Measurements from ENCODE around the gene E2F8. TPM values are rescaled to one million over a fixed set of nuclear protein-coding genes. Genes with fewer than 3 reads are reported as not detected.
A peak's percentile ranks its signal among the peaks of the same experiment; 100 is the strongest.

Gene E2F8
- polyA plus RNA-seq, 2 of the 4 experiments (the other 2 are of a cell fraction), result 5.7 to 7.4 TPM

DNA sequence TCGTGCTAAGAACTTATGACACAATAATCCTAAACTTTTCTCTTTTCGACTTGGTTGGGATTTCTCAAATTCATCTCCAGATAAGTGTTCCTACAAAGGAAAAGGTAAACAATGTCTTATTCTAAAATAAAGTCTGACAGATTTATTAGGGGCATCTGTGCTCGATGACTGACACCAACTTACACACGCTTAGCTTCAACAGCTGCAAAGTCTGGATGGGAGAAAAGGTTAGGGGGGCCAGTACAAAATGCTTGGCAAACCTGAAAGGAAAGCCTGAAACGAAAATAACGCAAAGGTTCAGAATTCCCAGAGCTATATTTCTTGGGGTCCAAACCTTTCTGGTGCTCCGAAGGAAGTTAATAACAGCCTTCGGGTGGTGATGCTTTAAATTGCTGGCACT lies 3.4 kb downstream of the E2F8 start:
- TF ChIP-seq HDAC2 (IDR thresholded peaks at IDR 0.05) (no peak), EHMT2 (IDR thresholded peaks at IDR 0.05; ENCODE audit: low read depth) (no peak), MAZ (IDR thresholded peaks at IDR 0.05; ENCODE audit: borderline replicate concordance, low read depth, low read length) (no peak), HOXA7 (CRISPR knock-in tag; IDR thresholded peaks at IDR 0.05) (no peak), CBX2 (IDR thresholded peaks at IDR 0.05; ENCODE audit: borderline replicate concordance, low read depth) (no peak), RFX5 (IDR thresholded peaks at IDR 0.05) (no peak), RNF2 (IDR thresholded peaks at IDR 0.05; ENCODE audit: borderline replicate concordance, low read depth) (no peak), POLR2AphosphoS2 (conservative IDR thresholded peaks at IDR 0.05; ENCODE audit: low read length) (no peak), PHF8 (IDR thresholded peaks at IDR 0.05; ENCODE audit: borderline replicate concordance, low read depth) (no peak), EHF (CRISPR knock-in tag; IDR thresholded peaks at IDR 0.05) (no peak), MAFK (IDR thresholded peaks at IDR 0.05; ENCODE audit: partially characterized antibody) (no peak), HOXB5 (CRISPR knock-in tag; IDR thresholded peaks at IDR 0.05) (no peak), ZFP36 (IDR thresholded peaks at IDR 0.05; ENCODE audit: borderline replicate concordance, partially characterized antibody) (no peak), POLR2A (IDR thresholded peaks at IDR 0.05; ENCODE audit: low read length) (no peak), FOSL2 (IDR thresholded peaks at IDR 0.05) (no peak), FOSL2 (CRISPR knock-in tag; IDR thresholded peaks at IDR 0.05) (no peak), ESRRA (IDR thresholded peaks at IDR 0.05; ENCODE audit: borderline replicate concordance, low read length) (no peak), JUN (IDR thresholded peaks at IDR 0.05) (no peak)
- no peak overlapping the region for H3K4me2 ChIP-seq
- ChIA-PET CTCF (interaction anchor here (0.9 kb wide), 1 partner anchor 22 kb away, joined by 4 read pairs; no protein-coding TSS in a partner anchor), POLR2A (no interaction called here)
- DNase-seq (ENCODE audit: low read depth in 1 of 2, low spot score in 1 of 2), result no peak
- ATAC-seq, result no peak
- FAIRE-seq, result no peak
- 93% methylated on average over 8 of the region's 8 CpGs for WGBS (ENCODE audit: missing lambda C conversion rate)
- no peak overlapping the region for H3K27ac ChIP-seq
- no peaks in the 10 kb centered on the region for H3K9me3 ChIP-seq
- no peak overlapping the region for H3K4me3 ChIP-seq
- H3K4me1 ChIP-seq, result peaks cover 34% of the 10 kb centered on the region; the same call in 2 of the 3 replicates

DNA sequence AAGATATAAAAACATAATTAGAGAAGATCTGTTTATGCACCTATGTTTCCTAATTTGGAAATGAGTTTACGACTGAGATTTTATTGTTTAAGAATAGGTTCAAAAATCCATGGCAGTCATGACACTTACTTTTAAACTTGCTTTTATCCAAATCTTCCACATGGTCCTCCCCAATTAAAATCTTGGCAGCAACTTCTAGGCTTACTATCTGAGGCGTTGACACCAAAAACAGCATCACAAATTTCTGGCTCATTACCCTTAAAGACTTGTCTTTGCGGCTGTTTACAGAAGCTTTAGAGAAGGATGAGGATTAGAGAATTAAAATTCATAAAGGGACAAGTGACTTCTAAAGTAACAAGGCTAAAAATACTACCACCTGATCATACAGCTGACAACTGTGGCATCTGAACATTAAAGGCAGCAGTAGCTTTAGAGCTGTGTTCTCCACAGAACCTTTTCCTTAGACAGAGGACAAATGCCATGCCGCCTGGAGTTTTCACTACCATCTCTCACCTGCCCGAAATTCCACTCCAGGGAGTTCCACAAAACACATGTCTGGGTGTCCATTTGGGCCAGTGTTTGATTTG lies 6.4 kb downstream of the E2F8 start:
- DNase-seq (ENCODE audit: low read depth in 1 of 2, low spot score in 1 of 2), result no peak
- TF ChIP-seq JUN (IDR thresholded peaks at IDR 0.05) (no peak), ZNF302 (CRISPR knock-in tag; IDR thresholded peaks at IDR 0.05) (no peak), EHF (CRISPR knock-in tag; IDR thresholded peaks at IDR 0.05) (no peak), NFE2L2 (conservative IDR thresholded peaks at IDR 0.05; ENCODE audit: low read length) (no peak), MAFK (IDR thresholded peaks at IDR 0.05; ENCODE audit: partially characterized antibody) (no peak)
- TF ChIP-seq, protein P1, sequence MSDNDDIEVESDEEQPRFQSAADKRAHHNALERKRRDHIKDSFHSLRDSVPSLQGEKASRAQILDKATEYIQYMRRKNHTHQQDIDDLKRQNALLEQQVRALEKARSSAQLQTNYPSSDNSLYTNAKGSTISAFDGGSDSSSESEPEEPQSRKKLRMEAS (IDR thresholded peaks at IDR 0.05), result no peak
- FAIRE-seq, result no peak
- peaks cover 23% of the 10 kb centered on the region; the same call in 2 of the 3 replicates for H3K4me1 ChIP-seq
- no peak overlapping the region for H3K4me3 ChIP-seq
- ChIA-PET POLR2A (no interaction called here), CTCF (interaction anchor here (0.6 to 3.0 kb wide), 4 partner anchors 12 to 35 kb away, joined by 3 to 10 read pairs (median 3); no protein-coding TSS in a partner anchor)
- no peak overlapping the region for H3K27ac ChIP-seq
- no peak for ATAC-seq
- WGBS (ENCODE audit: missing lambda C conversion rate), result 89% methylated on average over 5 of the region's 5 CpGs
- H3K4me2 ChIP-seq, result no peak overlapping the region
- no peaks in the 10 kb centered on the region for H3K9me3 ChIP-seq

DNA sequence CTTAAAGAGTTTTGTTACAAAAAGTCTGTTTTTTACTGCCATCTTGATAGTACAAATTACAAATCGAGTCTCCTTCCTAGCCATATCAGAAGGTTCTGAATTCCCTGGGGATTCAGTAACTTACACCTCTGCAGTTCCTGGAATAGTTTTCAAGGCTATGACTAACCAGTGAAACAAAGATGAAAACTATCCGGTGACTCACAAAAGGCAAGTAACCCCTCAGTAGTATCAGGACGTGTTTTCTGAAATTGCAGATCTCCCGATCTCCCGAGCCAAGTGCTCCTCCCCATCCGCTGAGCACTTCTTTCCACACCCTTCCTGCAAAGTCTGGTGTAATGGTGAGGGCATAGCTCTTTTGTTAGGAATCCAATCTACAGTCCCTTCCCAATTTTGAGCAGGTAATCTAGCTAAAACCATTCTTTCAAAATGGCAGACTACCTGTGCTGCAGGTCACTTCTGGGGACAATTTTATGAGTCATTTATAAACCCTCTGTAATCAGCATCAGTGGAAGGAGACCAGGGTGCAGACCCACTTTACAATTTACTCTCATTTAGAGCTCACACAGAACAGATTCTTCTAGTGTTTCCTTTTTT lies 7.7 kb downstream of the E2F8 start:
- FAIRE-seq, result no peak
- WGBS (ENCODE audit: missing lambda C conversion rate), result 23% methylated on average over 6 of the region's 6 CpGs
- peak; percentile 31 to 37 for DNase-seq (ENCODE audit: low read depth in 1 of 2, low spot score in 1 of 2)
- H3K27ac ChIP-seq, result peak overlapping the region in 1 of 2 experiments; percentile 47; a peak in 1 of 6 replicates
- TF ChIP-seq JUNB (IDR thresholded peaks at IDR 0.05), result 0 out of 2 replicates have a peak, but pooled peaks have one; percentile 15
- TF ChIP-seq TP53 (CRISPR knock-in tag; IDR thresholded peaks at IDR 0.05), result no peak
- TF ChIP-seq FOSL2 (IDR thresholded peaks at IDR 0.05), result no peak
- TF ChIP-seq FOSL2 (CRISPR knock-in tag; IDR thresholded peaks at IDR 0.05), result peak; percentile 28; the same call in 1 of the 2 replicates
- TF ChIP-seq PHF8 (IDR thresholded peaks at IDR 0.05; ENCODE audit: borderline replicate concordance, low read depth), result no peak
- H3K4me2 ChIP-seq, result peak overlapping the region; percentile 53
- ATAC-seq, result peak; percentile 72 to 76; a peak in 5 of 6 replicates
- no peak overlapping the region for H3K4me3 ChIP-seq
- POLR2A ChIA-PET, result no interaction called here
- no peaks in the 10 kb centered on the region for H3K9me3 ChIP-seq
- H3K4me1 ChIP-seq, result peaks cover 12% of the 10 kb centered on the region; the same call in 1 of the 3 replicates
- CTCF ChIA-PET, result interaction anchor here (1.3 to 3.0 kb wide), 2 partner anchors 26 to 157 kb away, joined by 3 to 10 read pairs; no protein-coding TSS in a partner anchor
